Measurements from ENCODE around the gene VWA5A. TPM values are rescaled to one million over a fixed set of nuclear protein-coding genes. Genes with fewer than 3 reads are reported as not detected.

The VWA5A gene, protein sequence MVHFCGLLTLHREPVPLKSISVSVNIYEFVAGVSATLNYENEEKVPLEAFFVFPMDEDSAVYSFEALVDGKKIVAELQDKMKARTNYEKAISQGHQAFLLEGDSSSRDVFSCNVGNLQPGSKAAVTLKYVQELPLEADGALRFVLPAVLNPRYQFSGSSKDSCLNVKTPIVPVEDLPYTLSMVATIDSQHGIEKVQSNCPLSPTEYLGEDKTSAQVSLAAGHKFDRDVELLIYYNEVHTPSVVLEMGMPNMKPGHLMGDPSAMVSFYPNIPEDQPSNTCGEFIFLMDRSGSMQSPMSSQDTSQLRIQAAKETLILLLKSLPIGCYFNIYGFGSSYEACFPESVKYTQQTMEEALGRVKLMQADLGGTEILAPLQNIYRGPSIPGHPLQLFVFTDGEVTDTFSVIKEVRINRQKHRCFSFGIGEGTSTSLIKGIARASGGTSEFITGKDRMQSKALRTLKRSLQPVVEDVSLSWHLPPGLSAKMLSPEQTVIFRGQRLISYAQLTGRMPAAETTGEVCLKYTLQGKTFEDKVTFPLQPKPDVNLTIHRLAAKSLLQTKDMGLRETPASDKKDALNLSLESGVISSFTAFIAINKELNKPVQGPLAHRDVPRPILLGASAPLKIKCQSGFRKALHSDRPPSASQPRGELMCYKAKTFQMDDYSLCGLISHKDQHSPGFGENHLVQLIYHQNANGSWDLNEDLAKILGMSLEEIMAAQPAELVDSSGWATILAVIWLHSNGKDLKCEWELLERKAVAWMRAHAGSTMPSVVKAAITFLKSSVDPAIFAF
- total RNA-seq = 10 to 100 TPM; 10.9 to 31.0 (median 15.0) TPM

DNA sequence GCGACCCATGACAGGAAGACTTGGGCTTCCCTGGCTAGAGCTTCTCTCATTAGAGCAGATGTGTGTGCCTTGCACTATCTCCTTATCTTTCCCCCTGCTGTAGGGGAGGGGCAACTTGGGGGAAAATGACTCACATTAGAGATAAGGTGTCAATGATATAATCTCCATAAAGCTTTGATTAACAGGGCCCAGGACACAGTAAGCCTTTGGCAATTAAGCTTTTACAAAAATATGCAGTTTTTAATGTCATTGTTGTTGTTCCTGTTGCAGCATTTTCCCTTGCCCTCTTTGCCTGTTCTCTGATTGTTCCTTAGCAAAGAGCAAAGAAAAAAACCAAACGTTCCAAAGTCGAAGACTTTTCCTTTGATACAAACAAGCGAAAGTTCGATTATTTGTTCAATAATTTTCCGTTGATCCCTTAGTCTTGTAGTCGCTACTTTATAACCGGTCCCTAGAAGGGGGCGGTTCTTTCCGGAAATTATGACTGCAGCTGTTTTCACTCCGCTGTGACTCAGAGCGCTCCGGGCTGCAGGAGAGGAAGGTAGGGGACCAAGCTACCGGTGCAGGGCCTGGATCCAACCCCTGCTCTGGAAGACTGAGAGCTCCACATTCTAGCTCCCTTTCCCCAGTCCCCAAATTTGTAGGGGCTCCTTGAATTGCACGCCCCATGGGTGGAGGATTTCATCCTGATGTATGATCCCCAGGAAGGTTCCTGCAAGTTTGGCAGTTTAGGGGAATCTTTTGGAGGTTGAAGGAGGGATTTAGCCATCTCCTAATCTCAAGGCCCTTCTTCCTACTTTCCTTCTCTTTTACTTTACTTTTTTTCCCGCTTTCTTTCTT lies at the start of gene VWA5A:
Gene VWA5A (plus strand): TSS at position 509 of the 840 bp plus-strand sequence. CDS start 2,062 bp downstream, outside the sequence.
- Histone ChIP-seq H3K4me1 (no peaks in the 10 kb centered on the region), H3K9me3 (no peaks in the 10 kb centered on the region)

DNA sequence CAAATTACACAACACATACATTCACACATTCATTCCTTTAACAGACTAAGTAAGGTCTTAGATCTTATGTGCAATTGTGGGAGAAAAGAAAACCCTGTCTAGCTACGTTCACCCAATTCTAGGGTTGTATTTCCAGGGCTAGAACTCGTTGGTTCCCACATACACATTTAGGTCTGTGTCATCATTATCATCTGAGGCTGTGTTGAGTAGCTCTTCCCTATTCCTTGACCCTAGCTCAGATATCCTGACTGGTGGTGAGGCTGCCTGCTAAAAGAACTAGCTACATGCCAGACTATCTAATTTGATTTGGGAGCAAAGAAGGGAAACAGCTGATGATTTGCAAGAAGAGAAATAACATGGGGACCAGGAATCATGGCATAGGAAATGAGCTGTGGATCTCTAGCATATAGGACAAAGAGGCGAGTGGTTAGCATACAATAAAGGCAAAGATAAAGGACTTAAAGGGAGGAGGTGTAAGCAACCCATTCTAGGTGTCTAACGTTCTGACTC lies 46.6 kb upstream of the VWA5A start:
- Histone ChIP-seq H3K4me1 (no peaks in the 10 kb centered on the region), H3K27ac (no peak overlapping the region), H3K27me3 (no peaks in the 10 kb centered on the region), H3K36me3 (no peaks in the 10 kb centered on the region), H3K9me3 (no peaks in the 10 kb centered on the region), H3K4me3 (no peak overlapping the region)
- no peak for DNase-seq
- no peak for TF ChIP-seq POLR2A (IDR thresholded peaks at IDR 0.05)
- TF ChIP-seq, protein P1, sequence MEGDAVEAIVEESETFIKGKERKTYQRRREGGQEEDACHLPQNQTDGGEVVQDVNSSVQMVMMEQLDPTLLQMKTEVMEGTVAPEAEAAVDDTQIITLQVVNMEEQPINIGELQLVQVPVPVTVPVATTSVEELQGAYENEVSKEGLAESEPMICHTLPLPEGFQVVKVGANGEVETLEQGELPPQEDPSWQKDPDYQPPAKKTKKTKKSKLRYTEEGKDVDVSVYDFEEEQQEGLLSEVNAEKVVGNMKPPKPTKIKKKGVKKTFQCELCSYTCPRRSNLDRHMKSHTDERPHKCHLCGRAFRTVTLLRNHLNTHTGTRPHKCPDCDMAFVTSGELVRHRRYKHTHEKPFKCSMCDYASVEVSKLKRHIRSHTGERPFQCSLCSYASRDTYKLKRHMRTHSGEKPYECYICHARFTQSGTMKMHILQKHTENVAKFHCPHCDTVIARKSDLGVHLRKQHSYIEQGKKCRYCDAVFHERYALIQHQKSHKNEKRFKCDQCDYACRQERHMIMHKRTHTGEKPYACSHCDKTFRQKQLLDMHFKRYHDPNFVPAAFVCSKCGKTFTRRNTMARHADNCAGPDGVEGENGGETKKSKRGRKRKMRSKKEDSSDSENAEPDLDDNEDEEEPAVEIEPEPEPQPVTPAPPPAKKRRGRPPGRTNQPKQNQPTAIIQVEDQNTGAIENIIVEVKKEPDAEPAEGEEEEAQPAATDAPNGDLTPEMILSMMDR (IDR thresholded peaks at IDR 0.05) = no peak
- intact Hi-C loops (cut with DNase I; ENCODE audit: low total_unique reads) = no loop called here

More for the DNA sequence above, at the start of gene VWA5A:
- intact Hi-C loops (cut with DNase I; ENCODE audit: low total_unique reads) = no loop called here
- no peaks in the 10 kb centered on the region for H3K36me3 ChIP-seq
- peak within 1 kb of the TSS; percentile 43 to 54 for H3K4me3 ChIP-seq
- TF ChIP-seq, protein P1 (IDR thresholded peaks at IDR 0.05) = no peak
- peak in 1 of 2 donors; percentile 46 for TF ChIP-seq POLR2A (IDR thresholded peaks at IDR 0.05)
- no peaks in the 10 kb centered on the region for H3K27me3 ChIP-seq
- DNase-seq = peak; percentile 74 to 77
- peak within 1 kb of the TSS; percentile 12 to 32 for H3K27ac ChIP-seq

DNA sequence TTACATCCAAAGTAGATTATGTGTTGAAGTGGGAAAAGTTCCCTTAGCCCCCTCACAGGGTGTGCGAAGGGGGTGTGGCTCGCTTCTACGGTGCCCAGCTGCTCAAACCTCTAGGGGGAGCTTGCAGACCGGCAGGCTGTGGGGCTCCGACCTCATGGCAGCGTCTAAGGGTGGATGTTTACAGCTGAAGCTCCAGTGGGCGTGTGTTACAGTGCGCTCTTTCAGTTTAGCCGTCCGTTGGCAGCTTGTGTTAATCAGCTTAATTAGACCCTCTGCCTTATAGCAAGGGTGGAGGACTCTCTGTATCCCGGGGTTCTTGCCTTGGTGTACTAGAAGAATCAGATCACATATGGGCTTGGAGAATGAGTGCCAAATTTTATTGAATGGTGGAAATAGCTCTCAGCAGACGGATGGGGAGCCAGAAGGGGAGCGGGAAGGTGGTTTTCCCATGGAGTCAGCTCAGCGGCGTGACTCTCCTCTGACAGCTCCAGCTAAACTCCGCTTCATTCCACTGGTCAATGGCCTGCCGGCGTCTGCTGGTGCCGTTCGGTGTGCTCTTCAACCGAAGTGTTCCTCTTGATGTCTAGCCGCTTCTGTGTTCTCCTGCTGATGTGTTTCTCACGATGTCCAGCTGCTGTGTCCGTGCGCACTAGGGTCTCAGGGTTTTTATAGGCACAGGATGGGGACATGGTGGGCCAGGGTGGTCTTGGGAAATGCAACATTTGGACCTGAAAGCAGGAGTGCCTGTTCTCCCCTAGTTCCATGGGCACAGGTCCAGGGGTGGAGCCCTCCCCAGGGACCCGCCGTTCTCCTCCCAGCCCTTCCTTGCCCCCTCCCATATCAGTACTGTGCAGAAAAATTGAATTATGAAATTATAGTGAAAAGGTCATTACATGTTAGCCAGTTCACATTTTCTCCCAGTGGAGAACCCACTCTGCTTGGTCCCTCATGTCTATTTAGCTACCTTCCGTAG lies 45.5 kb upstream of the VWA5A start:
- no peak for DNase-seq
- H3K36me3 ChIP-seq = no peaks in the 10 kb centered on the region
- H3K4me1 ChIP-seq = no peaks in the 10 kb centered on the region
- H3K4me3 ChIP-seq = no peak overlapping the region
- intact Hi-C loops (cut with DNase I; ENCODE audit: low total_unique reads) = no loop called here
- H3K9me3 ChIP-seq = no peaks in the 10 kb centered on the region
- TF ChIP-seq, protein P1 (IDR thresholded peaks at IDR 0.05) = peak in 2 of 4 experiments; percentile 9 to 11
- TF ChIP-seq POLR2A (IDR thresholded peaks at IDR 0.05) = no peak
- no peaks in the 10 kb centered on the region for H3K27me3 ChIP-seq
- H3K27ac ChIP-seq = no peak overlapping the region

DNA sequence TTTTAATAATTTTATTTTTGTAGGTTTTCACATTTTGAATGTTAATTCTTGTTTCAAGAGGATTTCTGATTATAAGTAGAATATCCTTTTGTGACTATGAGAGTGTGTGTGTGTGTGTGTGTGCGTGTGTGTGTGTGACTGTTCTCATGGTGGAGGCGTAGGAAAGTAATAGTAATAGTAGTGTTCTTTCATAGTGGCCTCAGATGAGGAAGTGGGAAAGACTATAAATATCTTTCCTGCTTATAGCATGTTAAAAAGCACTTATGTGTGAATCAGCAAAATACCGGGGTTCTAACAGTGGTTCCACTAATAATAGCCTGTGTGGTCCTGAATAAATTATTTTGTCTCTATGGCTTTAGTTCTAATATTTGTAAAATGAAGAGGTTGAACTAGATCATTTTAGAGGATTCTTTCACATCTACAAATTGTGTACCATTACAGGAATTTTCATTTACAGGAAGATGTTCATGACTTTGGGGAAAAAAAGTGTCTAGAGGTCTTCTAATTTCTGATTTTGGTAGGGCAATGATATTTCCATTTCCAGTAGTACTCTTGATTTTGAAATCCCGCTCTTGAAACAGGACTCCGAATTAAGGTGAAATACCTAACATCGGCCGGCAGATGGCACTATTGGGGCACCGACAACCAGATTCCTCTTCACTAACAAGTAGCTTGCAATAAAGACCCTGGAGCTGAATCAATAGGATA lies 44.2 kb upstream of the VWA5A start:
- no peaks in the 10 kb centered on the region for H3K36me3 ChIP-seq

More for the DNA sequence above, 44.2 kb upstream of the VWA5A start:
- TF ChIP-seq, protein P1 (IDR thresholded peaks at IDR 0.05) = peak; percentile 45 to 64 (median 57)
- no peak for TF ChIP-seq POLR2A (IDR thresholded peaks at IDR 0.05)
- Histone ChIP-seq H3K27me3 (no peaks in the 10 kb centered on the region), H3K9me3 (no peaks in the 10 kb centered on the region), H3K27ac (no peak overlapping the region), H3K4me1 (no peaks in the 10 kb centered on the region), H3K4me3 (no peak overlapping the region)
- intact Hi-C loops (cut with DNase I; ENCODE audit: low total_unique reads) = no loop called here
- DNase-seq = peak; percentile 28 to 58

All from uterus (tissue), 4 donors.